GM10266 (cell line): ENCODE data around the gene IFT80.

Experiments
- DNase-seq: peaks from one replicate; pipeline ENCODE4 v3.0.0; 2012; ENCODE audit errors: extremely low spot score
- CTCF ChIP-seq: IDR thresholded peaks from 2 replicates; pipeline ENCODE4 v1.5.1; 2012; ENCODE audit warnings: mild to moderate bottlenecking, low read depth; ENCODE audit not compliant: control insufficient read depth, insufficient read depth; ENCODE audit errors: missing control alignments

Gene IFT80

GRCh38 chr3:160435747-160436146 is 36.7 kb upstream of the IFT80 start:
- no peak for DNase-seq
- TF ChIP-seq CTCF: no peak

- TF ChIP-seq CTCF: no peak
- DNase-seq: no peak
These were observed 36.1 kb upstream of the IFT80 start for GRCh38 chr3:160435095-160435494.

GRCh38 chr3:160434071-160434470 is 35.0 kb upstream of the IFT80 start:
- no peak for TF ChIP-seq CTCF
- no peak for DNase-seq

- no peak for TF ChIP-seq CTCF
- no peak for DNase-seq
These were observed 28.9 kb upstream of the IFT80 start for GRCh38 chr3:160427832-160428424.

GRCh38 chr3:160417311-160417710 is 18.3 kb upstream of the IFT80 start:
- no peak for TF ChIP-seq CTCF
- DNase-seq: no peak

- DNase-seq: peak; percentile 51
- TF ChIP-seq CTCF: peak; percentile 77
These were observed 14.7 kb upstream of the IFT80 start for GRCh38 chr3:160413613-160414248.

GRCh38 chr3:160412477-160412876 is 13.5 kb upstream of the IFT80 start:
- no peak for DNase-seq
- no peak for TF ChIP-seq CTCF
